Measurements from ENCODE around the gene CHN1. TPM values are rescaled to one million over a fixed set of nuclear protein-coding genes. Genes with fewer than 3 reads are reported as not detected.

The CHN1 gene
- total RNA-seq, 1 donor from 2014 or later = 7.8 TPM

- H3K4me3 ChIP-seq (ENCODE audit: low read length in 3 of 3) = no peak overlapping the region
- no peak overlapping the region for H3K9ac ChIP-seq (ENCODE audit: low read depth in 1 of 3, low read length in 3 of 3)
- H3K27me3 ChIP-seq (ENCODE audit: control insufficient read depth in 3 of 3, insufficient read depth in 3 of 3, low read length in 3 of 3) = no peaks in the 10 kb centered on the region
- no peaks in the 10 kb centered on the region for H3K4me1 ChIP-seq (ENCODE audit: control insufficient read depth in 3 of 3, insufficient read depth in 3 of 3, low read length in 3 of 3)
- H3K36me3 ChIP-seq (ENCODE audit: control insufficient read depth in 3 of 3, insufficient read depth in 3 of 3, low read length in 3 of 3) = no peaks in the 10 kb centered on the region
- no peaks in the 10 kb centered on the region for H3K9me3 ChIP-seq (ENCODE audit: control insufficient read depth in 3 of 3, low read length in 3 of 3)
- no peak overlapping the region for H3K27ac ChIP-seq (ENCODE audit: low read depth, low read length)
These were observed 59.5 kb downstream of the CHN1 start for GRCh38 chr2:174945601-174946260.

GRCh38 chr2:174939046-174939445, 66.1 kb downstream of the CHN1 start:
- Histone ChIP-seq H3K27me3 (ENCODE audit: control insufficient read depth in 3 of 3, insufficient read depth in 3 of 3, low read length in 3 of 3) (no peaks in the 10 kb centered on the region), H3K27ac (ENCODE audit: low read depth, low read length) (no peak overlapping the region), H3K9ac (ENCODE audit: low read depth in 1 of 3, low read length in 3 of 3) (no peak overlapping the region), H3K4me1 (ENCODE audit: control insufficient read depth in 3 of 3, insufficient read depth in 3 of 3, low read length in 3 of 3) (peaks cover 0 to 2% (median 0%) of the 10 kb centered on the region in 3 donors), H3K9me3 (ENCODE audit: control insufficient read depth in 3 of 3, low read length in 3 of 3) (no peaks in the 10 kb centered on the region), H3K4me3 (ENCODE audit: low read length in 3 of 3) (no peak overlapping the region), H3K36me3 (ENCODE audit: control insufficient read depth in 3 of 3, insufficient read depth in 3 of 3, low read length in 3 of 3) (no peaks in the 10 kb centered on the region)

GRCh38 chr2:174931724-174932123, 73.5 kb downstream of the CHN1 start:
- no peak overlapping the region for H3K27ac ChIP-seq (ENCODE audit: low read depth, low read length)
- H3K36me3 ChIP-seq (ENCODE audit: control insufficient read depth in 3 of 3, insufficient read depth in 3 of 3, low read length in 3 of 3) = no peaks in the 10 kb centered on the region
- no peaks in the 10 kb centered on the region for H3K4me1 ChIP-seq (ENCODE audit: control insufficient read depth in 3 of 3, insufficient read depth in 3 of 3, low read length in 3 of 3)
- H3K9me3 ChIP-seq (ENCODE audit: control insufficient read depth in 3 of 3, low read length in 3 of 3) = no peaks in the 10 kb centered on the region
- no peak overlapping the region for H3K4me3 ChIP-seq (ENCODE audit: low read length in 3 of 3)
- H3K27me3 ChIP-seq (ENCODE audit: control insufficient read depth in 3 of 3, insufficient read depth in 3 of 3, low read length in 3 of 3) = no peaks in the 10 kb centered on the region
- H3K9ac ChIP-seq (ENCODE audit: low read depth in 1 of 3, low read length in 3 of 3) = no peak overlapping the region

DNA sequence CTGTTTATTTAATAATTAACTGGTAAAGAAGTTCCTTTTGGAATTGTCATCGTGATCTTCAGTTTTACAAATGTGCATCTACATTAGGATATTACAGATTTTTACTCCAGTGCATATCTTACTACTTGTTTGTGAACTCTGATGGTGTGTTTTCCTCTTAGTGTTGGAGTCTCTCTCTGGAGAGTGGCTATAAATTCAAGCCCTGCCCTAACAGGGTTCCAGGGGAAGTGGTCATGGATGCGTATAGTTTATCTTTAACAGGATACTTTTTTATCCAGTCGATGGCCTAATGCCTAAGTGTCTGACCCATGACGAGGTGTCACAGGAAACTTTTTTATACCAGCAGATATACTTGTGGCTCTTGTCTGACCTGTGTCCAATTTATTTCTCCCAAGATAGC, 75.4 kb downstream of the CHN1 start:
- no peak overlapping the region for H3K27ac ChIP-seq (ENCODE audit: low read depth, low read length)
- H3K36me3 ChIP-seq (ENCODE audit: control insufficient read depth in 3 of 3, insufficient read depth in 3 of 3, low read length in 3 of 3) = no peaks in the 10 kb centered on the region
- no peaks in the 10 kb centered on the region for H3K9me3 ChIP-seq (ENCODE audit: control insufficient read depth in 3 of 3, low read length in 3 of 3)
- no peak overlapping the region for H3K9ac ChIP-seq (ENCODE audit: low read depth in 1 of 3, low read length in 3 of 3)
- H3K4me1 ChIP-seq (ENCODE audit: control insufficient read depth in 3 of 3, insufficient read depth in 3 of 3, low read length in 3 of 3) = no peaks in the 10 kb centered on the region
- H3K4me3 ChIP-seq (ENCODE audit: low read length in 3 of 3) = no peak overlapping the region
- no peaks in the 10 kb centered on the region for H3K27me3 ChIP-seq (ENCODE audit: control insufficient read depth in 3 of 3, insufficient read depth in 3 of 3, low read length in 3 of 3)

DNA sequence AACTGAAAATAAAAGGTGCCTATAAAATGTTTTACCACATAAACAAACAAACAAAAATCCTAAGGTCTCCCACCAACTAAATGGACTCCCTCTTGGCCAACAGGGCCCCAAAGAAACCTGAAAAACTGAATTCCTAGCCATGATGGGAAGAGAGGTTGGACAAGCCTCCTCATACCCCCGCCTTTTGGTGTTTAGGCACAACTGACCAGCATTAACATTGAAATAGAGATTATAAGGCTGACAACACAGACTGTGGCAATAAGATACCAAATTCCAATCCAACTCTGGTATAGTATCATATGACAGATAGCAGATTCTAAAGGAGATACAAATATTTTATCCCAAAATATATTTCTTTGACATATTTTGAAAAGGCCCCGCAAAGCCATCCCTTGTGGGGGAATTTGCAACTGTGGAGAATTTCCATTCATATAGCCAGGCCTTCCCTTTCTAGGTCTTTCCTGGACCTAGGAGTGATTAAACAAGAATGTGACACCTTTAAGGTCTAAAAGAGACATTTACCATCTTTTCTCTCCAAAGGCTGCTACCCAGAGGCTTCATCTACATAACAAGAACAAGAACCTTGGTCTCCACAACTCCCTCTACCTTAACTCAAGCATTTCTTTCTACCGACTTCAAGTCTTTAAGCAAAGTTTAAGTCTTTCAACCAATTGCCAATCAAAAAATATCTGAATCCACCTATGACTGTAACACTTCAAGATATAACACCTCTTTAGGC, 80.0 kb downstream of the CHN1 start:
- no peak overlapping the region for H3K27ac ChIP-seq (ENCODE audit: low read depth, low read length)
- H3K27me3 ChIP-seq (ENCODE audit: control insufficient read depth in 3 of 3, insufficient read depth in 3 of 3, low read length in 3 of 3) = no peaks in the 10 kb centered on the region
- H3K9me3 ChIP-seq (ENCODE audit: control insufficient read depth in 3 of 3, low read length in 3 of 3) = no peaks in the 10 kb centered on the region
- H3K4me1 ChIP-seq (ENCODE audit: control insufficient read depth in 3 of 3, insufficient read depth in 3 of 3, low read length in 3 of 3) = no peaks in the 10 kb centered on the region
- no peak overlapping the region for H3K4me3 ChIP-seq (ENCODE audit: low read length in 3 of 3)
- H3K9ac ChIP-seq (ENCODE audit: low read depth in 1 of 3, low read length in 3 of 3) = no peak overlapping the region
- H3K36me3 ChIP-seq (ENCODE audit: control insufficient read depth in 3 of 3, insufficient read depth in 3 of 3, low read length in 3 of 3) = no peaks in the 10 kb centered on the region

DNA sequence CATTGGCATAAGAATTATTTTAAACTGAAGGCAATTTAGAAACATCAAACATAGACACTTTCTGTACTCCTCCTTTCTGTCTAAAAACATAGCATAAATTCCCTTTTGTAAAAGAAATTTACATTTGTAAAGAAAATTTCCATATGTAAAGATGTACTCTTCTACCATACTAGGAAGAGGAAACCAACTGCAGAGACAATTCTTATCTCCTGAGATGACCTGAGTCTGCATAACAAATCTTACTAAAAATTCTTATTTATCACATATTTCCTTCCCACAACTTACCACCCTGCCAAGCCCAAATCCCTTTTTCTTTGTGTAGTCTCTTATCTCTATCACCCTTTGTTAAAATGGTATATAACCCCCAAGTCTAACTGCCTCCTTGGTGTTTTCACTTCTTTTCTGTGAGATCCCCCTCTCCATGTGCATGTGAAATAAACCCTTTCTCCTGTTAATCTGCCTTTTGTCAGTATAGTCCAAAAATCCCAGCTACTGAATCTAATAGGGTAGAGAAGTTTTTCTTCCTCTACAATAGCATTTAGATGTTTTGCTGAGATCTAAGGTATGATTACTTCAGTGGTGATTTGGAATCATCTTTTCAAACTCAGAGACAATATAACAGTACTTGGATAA, 81.0 kb downstream of the CHN1 start:
- Histone ChIP-seq H3K27ac (ENCODE audit: low read depth, low read length) (no peak overlapping the region), H3K36me3 (ENCODE audit: control insufficient read depth in 3 of 3, insufficient read depth in 3 of 3, low read length in 3 of 3) (no peaks in the 10 kb centered on the region), H3K9me3 (ENCODE audit: control insufficient read depth in 3 of 3, low read length in 3 of 3) (no peaks in the 10 kb centered on the region), H3K4me1 (ENCODE audit: control insufficient read depth in 3 of 3, insufficient read depth in 3 of 3, low read length in 3 of 3) (no peaks in the 10 kb centered on the region), H3K4me3 (ENCODE audit: low read length in 3 of 3) (no peak overlapping the region), H3K27me3 (ENCODE audit: control insufficient read depth in 3 of 3, insufficient read depth in 3 of 3, low read length in 3 of 3) (no peaks in the 10 kb centered on the region), H3K9ac (ENCODE audit: low read depth in 1 of 3, low read length in 3 of 3) (no peak overlapping the region)

DNA sequence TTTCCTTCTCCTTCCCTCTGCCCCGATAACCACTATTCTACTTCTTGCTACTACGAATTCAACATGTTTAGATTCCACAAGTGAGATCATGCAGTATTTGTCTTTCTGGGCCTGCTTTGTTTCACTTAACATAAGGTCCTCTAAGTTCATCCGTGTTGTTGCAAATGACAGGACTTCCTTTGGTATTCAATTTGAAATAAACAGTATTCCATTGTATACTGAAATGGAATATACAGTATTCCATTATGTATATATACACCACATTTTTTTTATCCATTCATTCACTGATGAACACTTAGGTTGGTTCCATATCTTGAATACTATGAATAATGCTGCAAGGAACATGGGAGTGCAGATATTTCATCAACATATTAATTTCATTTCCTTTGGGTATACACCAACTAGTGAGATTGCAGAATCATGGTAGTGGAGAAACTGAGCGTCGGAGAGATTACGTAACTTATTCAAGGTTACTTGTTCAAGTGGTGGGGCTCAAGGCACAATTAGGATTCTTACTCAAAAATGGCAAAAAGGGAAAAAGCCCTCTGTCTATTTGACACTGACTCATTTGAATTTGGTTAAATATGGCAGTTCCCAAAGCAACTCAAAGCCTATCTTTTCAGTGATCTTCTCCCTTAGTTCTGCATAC, 85.1 kb downstream of the CHN1 start:
- H3K9ac ChIP-seq (ENCODE audit: low read depth in 1 of 3, low read length in 3 of 3) = no peak overlapping the region
- no peaks in the 10 kb centered on the region for H3K36me3 ChIP-seq (ENCODE audit: control insufficient read depth in 3 of 3, insufficient read depth in 3 of 3, low read length in 3 of 3)
- no peaks in the 10 kb centered on the region for H3K27me3 ChIP-seq (ENCODE audit: control insufficient read depth in 3 of 3, insufficient read depth in 3 of 3, low read length in 3 of 3)
- no peaks in the 10 kb centered on the region for H3K9me3 ChIP-seq (ENCODE audit: control insufficient read depth in 3 of 3, low read length in 3 of 3)
- no peak overlapping the region for H3K4me3 ChIP-seq (ENCODE audit: low read length in 3 of 3)
- H3K27ac ChIP-seq (ENCODE audit: low read depth, low read length) = no peak overlapping the region
- no peaks in the 10 kb centered on the region for H3K4me1 ChIP-seq (ENCODE audit: control insufficient read depth in 3 of 3, insufficient read depth in 3 of 3, low read length in 3 of 3)

DNA sequence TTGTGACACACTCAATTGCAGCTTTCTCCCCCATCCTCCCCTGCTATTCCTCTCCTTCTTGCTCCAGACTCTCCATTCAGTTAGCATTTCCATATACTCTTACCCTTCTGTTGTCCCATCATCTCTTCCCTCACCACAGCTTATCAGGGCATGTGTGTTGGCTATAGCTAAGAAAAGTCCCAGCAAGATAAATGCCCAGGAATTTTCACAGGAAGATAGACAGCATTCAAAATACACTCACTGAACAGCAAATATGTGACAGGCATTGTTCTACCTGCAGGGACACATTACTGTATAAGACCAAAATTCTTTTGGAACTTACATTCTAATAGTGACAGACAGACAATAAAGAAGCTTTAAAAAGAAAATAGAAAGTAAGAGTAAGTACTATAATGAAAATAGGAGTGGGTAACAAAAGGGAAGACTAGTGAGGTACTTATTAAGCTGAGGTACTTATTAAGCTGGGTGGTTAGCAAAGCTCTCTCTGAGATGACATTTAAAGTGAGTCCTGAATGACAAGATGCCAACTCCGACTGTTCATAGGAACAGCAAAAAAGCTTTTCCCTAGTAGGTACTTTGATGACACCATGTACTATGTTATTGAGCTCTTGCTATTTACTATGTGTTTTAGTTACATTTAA, 86.2 kb downstream of the CHN1 start:
- Histone ChIP-seq H3K9me3 (ENCODE audit: control insufficient read depth in 3 of 3, low read length in 3 of 3) (no peaks in the 10 kb centered on the region), H3K4me3 (ENCODE audit: low read length in 3 of 3) (no peak overlapping the region), H3K27me3 (ENCODE audit: control insufficient read depth in 3 of 3, insufficient read depth in 3 of 3, low read length in 3 of 3) (no peaks in the 10 kb centered on the region), H3K4me1 (ENCODE audit: control insufficient read depth in 3 of 3, insufficient read depth in 3 of 3, low read length in 3 of 3) (no peaks in the 10 kb centered on the region), H3K9ac (ENCODE audit: low read depth in 1 of 3, low read length in 3 of 3) (no peak overlapping the region), H3K27ac (ENCODE audit: low read depth, low read length) (no peak overlapping the region), H3K36me3 (ENCODE audit: control insufficient read depth in 3 of 3, insufficient read depth in 3 of 3, low read length in 3 of 3) (no peaks in the 10 kb centered on the region)

- H3K36me3 ChIP-seq (ENCODE audit: control insufficient read depth in 3 of 3, insufficient read depth in 3 of 3, low read length in 3 of 3) = peaks cover 0 to 2% (median 0%) of the 10 kb centered on the region in 3 donors
- H3K9ac ChIP-seq (ENCODE audit: low read depth in 1 of 3, low read length in 3 of 3) = no peak overlapping the region
- H3K9me3 ChIP-seq (ENCODE audit: control insufficient read depth in 3 of 3, low read length in 3 of 3) = no peaks in the 10 kb centered on the region
- no peaks in the 10 kb centered on the region for H3K27me3 ChIP-seq (ENCODE audit: control insufficient read depth in 3 of 3, insufficient read depth in 3 of 3, low read length in 3 of 3)
- H3K27ac ChIP-seq (ENCODE audit: low read depth, low read length) = no peak overlapping the region
- no peaks in the 10 kb centered on the region for H3K4me1 ChIP-seq (ENCODE audit: control insufficient read depth in 3 of 3, insufficient read depth in 3 of 3, low read length in 3 of 3)
- no peak overlapping the region for H3K4me3 ChIP-seq (ENCODE audit: low read length in 3 of 3)
These were observed 88.8 kb downstream of the CHN1 start for GRCh38 chr2:174916270-174916930.

All from skeletal muscle tissue (tissue), 4 donors.